ENCODE data around the gene PARP1.

PARP1 gene

GRCh38 chr1:226407497-226408284 is at the start of gene PARP1:
Gene PARP1 (minus strand): TSS chr1:226408093. CDS start chr1:226407929, 164 bp downstream.
- H3K4me3 ChIP-seq (ENCODE audit: control insufficient read depth, low read depth, low read length): peak within 1 kb of the TSS; percentile 79
- peak; percentile 41 for DNase-seq (ENCODE audit: low read depth)
- peak; percentile 26 for TF ChIP-seq CTCF (IDR thresholded peaks at IDR 0.05; ENCODE audit: control insufficient read depth, insufficient read depth, low read depth, low read length, missing control alignments)

GRCh38 chr1:226457307-226457712 is 49.4 kb upstream of the PARP1 start:
- TF ChIP-seq CTCF (IDR thresholded peaks at IDR 0.05; ENCODE audit: control insufficient read depth, insufficient read depth, low read depth, low read length, missing control alignments): peak; percentile 5
- DNase-seq (ENCODE audit: low read depth): no peak
- no peak overlapping the region for H3K4me3 ChIP-seq (ENCODE audit: control insufficient read depth, low read depth, low read length)

GRCh38 chr1:226455843-226456242 is 48.0 kb upstream of the PARP1 start:
- H3K4me3 ChIP-seq (ENCODE audit: control insufficient read depth, low read depth, low read length): no peak overlapping the region
- no peak for DNase-seq (ENCODE audit: low read depth)
- no peak for TF ChIP-seq CTCF (IDR thresholded peaks at IDR 0.05; ENCODE audit: control insufficient read depth, insufficient read depth, low read depth, low read length, missing control alignments)

- TF ChIP-seq CTCF (IDR thresholded peaks at IDR 0.05; ENCODE audit: control insufficient read depth, insufficient read depth, low read depth, low read length, missing control alignments): no peak
- DNase-seq (ENCODE audit: low read depth): no peak
- H3K4me3 ChIP-seq (ENCODE audit: control insufficient read depth, low read depth, low read length): no peak overlapping the region
These were observed 46.5 kb upstream of the PARP1 start for GRCh38 chr1:226454349-226454748.

GRCh38 chr1:226453015-226453704 is 45.3 kb upstream of the PARP1 start:
- H3K4me3 ChIP-seq (ENCODE audit: control insufficient read depth, low read depth, low read length): no peak overlapping the region
- DNase-seq (ENCODE audit: low read depth): no peak
- no peak for TF ChIP-seq CTCF (IDR thresholded peaks at IDR 0.05; ENCODE audit: control insufficient read depth, insufficient read depth, low read depth, low read length, missing control alignments)

- no peak for TF ChIP-seq CTCF (IDR thresholded peaks at IDR 0.05; ENCODE audit: control insufficient read depth, insufficient read depth, low read depth, low read length, missing control alignments)
- no peak for DNase-seq (ENCODE audit: low read depth)
- H3K4me3 ChIP-seq (ENCODE audit: control insufficient read depth, low read depth, low read length): no peak overlapping the region
These were observed 42.8 kb upstream of the PARP1 start for GRCh38 chr1:226450688-226451087.

Data from AG09309 (cell line).